GM19395 (cell line): Measurements from ENCODE around the gene GHDC.
"Not testable (repeated sequence)": the region's sequence is repeated elsewhere in the genome, so short reads cannot be mapped to it uniquely, and the experiment has no call there.

ENCODE experiments used
- ATAC-seq: cut with Tn5 transposase; IDR thresholded peaks from one replicate; pipeline ENCODE4 v1.9.1; 2021; ENCODE audit warnings: mild to moderate bottlenecking, moderate library complexity; ENCODE audit not compliant: unreplicated experiment

The GHDC gene

GRCh38 chr17:42203354-42203753 lies 9.1 kb upstream of the GHDC start:
- ATAC-seq = no peak

- no peak for ATAC-seq
These were observed 8.4 kb upstream of the GHDC start for GRCh38 chr17:42202696-42203095.

- ATAC-seq = no peak
These were observed 7.9 kb upstream of the GHDC start for GRCh38 chr17:42202159-42202558.

- ATAC-seq = no peak
These were observed 7.1 kb upstream of the GHDC start for GRCh38 chr17:42201458-42201772.

GRCh38 chr17:42200706-42201457 lies 6.6 kb upstream of the GHDC start:
- ATAC-seq = no peak

- no peak for ATAC-seq
These were observed 5.2 kb upstream of the GHDC start for GRCh38 chr17:42199416-42200011.

GRCh38 chr17:42198897-42199296 lies 4.6 kb upstream of the GHDC start:
- ATAC-seq = no peak

- ATAC-seq = no peak
These were observed 3.4 kb upstream of the GHDC start for GRCh38 chr17:42197564-42198156.

- no peak for ATAC-seq
These were observed 902 bp downstream of the GHDC start for GRCh38 chr17:42193216-42193968.

- no peak for ATAC-seq
These were observed 1.8 kb downstream of the GHDC start for GRCh38 chr17:42192189-42193126.

- ATAC-seq = no peak
These were observed 3.1 kb downstream of the GHDC start for GRCh38 chr17:42191275-42191608.

GRCh38 chr17:42190491-42191274 lies 3.6 kb downstream of the GHDC start:
- ATAC-seq = no peak

GRCh38 chr17:42189651-42189965 lies 4.7 kb downstream of the GHDC start:
- no peak for ATAC-seq

GRCh38 chr17:42188749-42189650 lies 5.3 kb downstream of the GHDC start:
- no peak for ATAC-seq

- ATAC-seq = no peak
These were observed 6.5 kb downstream of the GHDC start for GRCh38 chr17:42187833-42188232.

- ATAC-seq = not testable (repeated sequence)
These were observed 8.1 kb downstream of the GHDC start for GRCh38 chr17:42186191-42186590.

GRCh38 chr17:42185621-42185930 lies 8.7 kb downstream of the GHDC start:
- no peak for ATAC-seq

GRCh38 chr17:42184713-42185620 lies 9.3 kb downstream of the GHDC start, which contains the start of gene HCRT:
Gene HCRT, minus strand, starts transcription at chr17:42185452. Its CDS starts 87 bp downstream, at chr17:42185365.
- no peak for ATAC-seq
